GM23338 (cell line): ENCODE measurements around the gene STRN3. TPM values are rescaled to one million over a fixed set of nuclear protein-coding genes. Genes with fewer than 3 reads are reported as not detected.

ENCODE experiments used
- ATAC-seq: fragments of 200-7000 bp; cut with Tn5 transposase; 3 replicates; pipeline ENCODE4 v1.9.1; 2020
- DNase-seq: peaks from one replicate; pipeline ENCODE4 v3.0.0-alpha.2; 2015; ENCODE audit warnings: low spot score
- H2AFZ ChIP-seq: fragments of 200-600 bp; sonication (generic); 2 replicates; pipeline ENCODE4 v1.8.0; 2016; ENCODE audit warnings: antibody characterized with exemption, mild to moderate bottlenecking, moderate library complexity
- H3F3A ChIP-seq: fragments of 200-600 bp; sonication (generic); replicated peaks from 2 replicates; pipeline ENCODE4 v1.8.0; 2017; ENCODE audit warnings: antibody characterized with exemption, mixed run types, low read depth
- H3K27ac ChIP-seq: fragments of 200-600 bp; sonication (generic); 2 replicates; pipeline ENCODE4 v1.6.1; 2016; ENCODE audit warnings: low read depth
- H3K27me3 ChIP-seq: fragments of 200-600 bp; sonication (generic); 2 replicates; pipeline ENCODE4 v1.8.0; 2016; ENCODE audit warnings: mild to moderate bottlenecking, mixed run types, moderate library complexity; ENCODE audit not compliant: insufficient read depth
- H3K36me3 ChIP-seq: fragments of 200-600 bp; sonication (generic); 2 replicates; pipeline ENCODE4 v1.8.0; 2016; ENCODE audit warnings: mild to moderate bottlenecking; ENCODE audit not compliant: insufficient read depth
- H3K4me1 ChIP-seq: fragments of 200-600 bp; sonication (generic); 2 replicates; pipeline ENCODE4 v1.8.0; 2016; ENCODE audit warnings: mild to moderate bottlenecking, moderate library complexity; ENCODE audit not compliant: insufficient read depth
- H3K4me2 ChIP-seq: fragments of 200-600 bp; sonication (generic); 2 replicates; pipeline ENCODE4 v1.7.1; 2017; ENCODE audit warnings: mixed run types
- H3K4me3 ChIP-seq: fragments of 200-600 bp; sonication (generic); 2 replicates; pipeline ENCODE4 v1.6.1; 2016; ENCODE audit warnings: mixed run types
- H3K79me2 ChIP-seq: fragments of 200-600 bp; sonication (generic); replicated peaks from 2 replicates; pipeline ENCODE4 v1.8.0; 2017; ENCODE audit warnings: mild to moderate bottlenecking; ENCODE audit not compliant: insufficient read depth
- H3K9me2 ChIP-seq: fragments of 200-600 bp; sonication (generic); 2 replicates; pipeline ENCODE4 v1.8.0; 2017; ENCODE audit not compliant: insufficient read depth
- H4K20me1 ChIP-seq: fragments of 200-600 bp; sonication (generic); replicated peaks from 2 replicates; pipeline ENCODE4 v1.8.0; 2017; ENCODE audit warnings: mild to moderate bottlenecking; ENCODE audit not compliant: insufficient read depth
- H3K27ac Mint-ChIP-seq: 2 replicates; pipeline ENCODE4 v1.8.0; 2020; ENCODE audit warnings: inconsistent platforms, mild to moderate bottlenecking, moderate library complexity, mixed read lengths
- H3K27me3 Mint-ChIP-seq: 3 replicates; pipeline ENCODE4 v1.8.0; 2022; ENCODE audit warnings: low read depth, mild to moderate bottlenecking, moderate library complexity, mixed read lengths, inconsistent platforms; ENCODE audit not compliant: insufficient read depth, poor library complexity
- H3K36me3 Mint-ChIP-seq: 3 replicates; pipeline ENCODE4 v1.8.0; 2021; ENCODE audit warnings: low read depth, mild to moderate bottlenecking, inconsistent platforms, moderate library complexity, mixed read lengths
- H3K4me1 Mint-ChIP-seq: 3 replicates; pipeline ENCODE4 v1.8.0; 2020; ENCODE audit warnings: mild to moderate bottlenecking, inconsistent platforms, mixed read lengths
- H3K4me3 Mint-ChIP-seq: 3 replicates; pipeline ENCODE4 v1.8.0; 2021; ENCODE audit warnings: moderate library complexity, mild to moderate bottlenecking, inconsistent platforms, mixed read lengths
- H3K9me3 Mint-ChIP-seq: 3 replicates; pipeline ENCODE4 v1.8.0; 2020; ENCODE audit warnings: moderate library complexity, mild to moderate bottlenecking, inconsistent platforms, mixed read lengths
- CREB1 ChIP-seq: fragments of 250-450 bp; sonication (Bioruptor Pico); IDR thresholded peaks from 2 replicates; pipeline ENCODE4 v1.5.0; 2020; ENCODE audit warnings: low read depth, mild to moderate bottlenecking, moderate library complexity
- CTCF ChIP-seq, 2 experiments: fragments of 200-600 bp in 1 of 2; sonication (generic) in 1 of 2; conservative IDR thresholded peaks; 2 replicates each; pipeline versions ENCODE4 v1.5.1 to v1.6.1; 2016 to 2017; ENCODE audit warnings: antibody characterized with exemption in 2 of 2, low read depth in 2 of 2, mild to moderate bottlenecking in 2 of 2, moderate library complexity in 1 of 2
- EZH2phosphoT487 ChIP-seq: fragments of 200-600 bp; sonication (generic); IDR thresholded peaks from one replicate; pipeline ENCODE4 v1.8.1; 2018; ENCODE audit warnings: antibody characterized with exemption; ENCODE audit not compliant: unreplicated experiment
- JUNB ChIP-seq: IDR thresholded peaks from one replicate; pipeline ENCODE4 v1.6.1; 2016; ENCODE audit warnings: antibody characterized with exemption; ENCODE audit not compliant: unreplicated experiment
- NANOG ChIP-seq: IDR thresholded peaks from 2 replicates; pipeline ENCODE4 v1.6.1; 2016; ENCODE audit warnings: antibody characterized with exemption, borderline replicate concordance
- POLR2AphosphoS5 ChIP-seq: IDR thresholded peaks from 2 replicates; pipeline ENCODE4 v1.6.1; 2016; ENCODE audit warnings: antibody characterized with exemption, low read depth
- REST ChIP-seq: IDR thresholded peaks from one replicate; pipeline ENCODE4 v1.6.1; 2018; ENCODE audit warnings: antibody characterized with exemption; ENCODE audit not compliant: unreplicated experiment
- STAT1 ChIP-seq: IDR thresholded peaks from one replicate; pipeline ENCODE4 v1.6.1; 2016; ENCODE audit warnings: antibody characterized with exemption; ENCODE audit not compliant: unreplicated experiment
- ZNF331 ChIP-seq: fragments of 250-450 bp; sonication (Bioruptor Pico); IDR thresholded peaks from 2 replicates; pipeline ENCODE4 v1.5.0; 2020; ENCODE audit warnings: low read depth, mild to moderate bottlenecking, moderate library complexity
- polyA plus RNA-seq: library from polyadenylated mRNA; unstranded; fragments of >200 nt; fragmentation: Nextera tagmentation; extraction: Ambion mirVana; gene quantifications from 2 replicates; pipeline ENCODE4 v1.2.1, GENCODE V29; 2016
- total RNA-seq: library from RNA; depleted of rRNA; stranded (reverse); fragments of >200 nt; shearing (Covaris generic); gene quantifications from 2 replicates; pipeline ENCODE4 v1.2.3, GENCODE V29; 2014
- TF ChIP-seq, protein P1 (sequence below): fragments of 250-450 bp; sonication (Bioruptor Pico); IDR thresholded peaks from 2 replicates; pipeline ENCODE4 v1.5.0; 2020; ENCODE audit warnings: mild to moderate bottlenecking, moderate library complexity

STRN3 gene
- total and polyA plus RNA-seq, 2 experiments from 2014 or later: 35.0 to 40.6 TPM

DNA sequence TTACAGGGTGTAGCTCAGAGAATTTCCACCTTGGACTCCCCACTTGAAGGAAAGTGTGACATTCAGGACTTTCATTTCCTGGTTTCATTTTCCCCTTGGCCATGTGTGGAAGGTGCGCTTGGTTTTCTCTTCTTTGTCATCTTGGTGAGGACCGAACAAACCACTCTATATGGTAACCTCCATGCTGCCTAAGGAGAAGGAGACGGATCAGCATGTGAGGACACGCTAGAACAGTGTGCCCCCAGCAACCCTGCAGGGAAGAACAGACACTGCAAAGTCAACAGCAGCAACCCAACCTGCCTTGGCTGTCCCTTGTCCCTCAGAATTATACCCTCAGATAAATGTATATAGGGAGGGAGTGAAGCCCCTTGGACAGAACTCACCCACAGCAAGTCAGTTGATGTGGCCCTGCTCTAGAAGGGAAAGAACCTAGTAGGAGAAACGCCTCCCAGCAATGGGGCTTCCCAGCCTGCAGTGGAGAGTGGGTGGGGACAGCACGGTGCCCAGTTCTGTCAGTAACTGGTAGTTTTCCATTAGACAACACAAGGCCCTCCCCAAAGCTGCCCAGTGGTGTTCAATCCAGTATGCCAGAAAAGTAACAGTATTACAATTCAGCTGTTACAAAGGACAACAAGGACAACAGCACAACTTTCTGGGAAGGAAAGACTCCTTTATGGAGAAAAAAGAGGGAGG is 170.7 kb downstream of the STRN3 start:
- Histone ChIP-seq H4K20me1 (no peaks in the 10 kb centered on the region), H2AFZ (no peak overlapping the region), H3K27me3 (no peaks in the 10 kb centered on the region), H3K9me2 (peaks cover 7% of the 10 kb centered on the region; the same call in 1 of the 2 replicates), H3K36me3 (no peaks in the 10 kb centered on the region), H3K79me2 (no peaks in the 10 kb centered on the region), H3K4me3 (no peak overlapping the region), H3F3A (no peaks in the 10 kb centered on the region), H3K27ac (no peak overlapping the region), H3K4me1 (no peaks in the 10 kb centered on the region), H3K4me2 (no peak overlapping the region)
- Mint-ChIP-seq H3K27me3 (peaks cover 3% of the 10 kb centered on the region), H3K27ac (no peak overlapping the region), H3K4me3 (no peak overlapping the region), H3K4me1 (no peaks in the 10 kb centered on the region), H3K9me3 (no peaks in the 10 kb centered on the region), H3K36me3 (no peaks in the 10 kb centered on the region)
- no peak for TF ChIP-seq STAT1
- TF ChIP-seq EZH2phosphoT487: no peak
- no peak for TF ChIP-seq CREB1 (CRISPR knock-in tag)
- no peak for TF ChIP-seq REST
- no peak for TF ChIP-seq POLR2AphosphoS5
- no peak for TF ChIP-seq JUNB
- TF ChIP-seq NANOG: no peak
- no peak for TF ChIP-seq ZNF331 (CRISPR knock-in tag)
- TF ChIP-seq, protein P1, sequence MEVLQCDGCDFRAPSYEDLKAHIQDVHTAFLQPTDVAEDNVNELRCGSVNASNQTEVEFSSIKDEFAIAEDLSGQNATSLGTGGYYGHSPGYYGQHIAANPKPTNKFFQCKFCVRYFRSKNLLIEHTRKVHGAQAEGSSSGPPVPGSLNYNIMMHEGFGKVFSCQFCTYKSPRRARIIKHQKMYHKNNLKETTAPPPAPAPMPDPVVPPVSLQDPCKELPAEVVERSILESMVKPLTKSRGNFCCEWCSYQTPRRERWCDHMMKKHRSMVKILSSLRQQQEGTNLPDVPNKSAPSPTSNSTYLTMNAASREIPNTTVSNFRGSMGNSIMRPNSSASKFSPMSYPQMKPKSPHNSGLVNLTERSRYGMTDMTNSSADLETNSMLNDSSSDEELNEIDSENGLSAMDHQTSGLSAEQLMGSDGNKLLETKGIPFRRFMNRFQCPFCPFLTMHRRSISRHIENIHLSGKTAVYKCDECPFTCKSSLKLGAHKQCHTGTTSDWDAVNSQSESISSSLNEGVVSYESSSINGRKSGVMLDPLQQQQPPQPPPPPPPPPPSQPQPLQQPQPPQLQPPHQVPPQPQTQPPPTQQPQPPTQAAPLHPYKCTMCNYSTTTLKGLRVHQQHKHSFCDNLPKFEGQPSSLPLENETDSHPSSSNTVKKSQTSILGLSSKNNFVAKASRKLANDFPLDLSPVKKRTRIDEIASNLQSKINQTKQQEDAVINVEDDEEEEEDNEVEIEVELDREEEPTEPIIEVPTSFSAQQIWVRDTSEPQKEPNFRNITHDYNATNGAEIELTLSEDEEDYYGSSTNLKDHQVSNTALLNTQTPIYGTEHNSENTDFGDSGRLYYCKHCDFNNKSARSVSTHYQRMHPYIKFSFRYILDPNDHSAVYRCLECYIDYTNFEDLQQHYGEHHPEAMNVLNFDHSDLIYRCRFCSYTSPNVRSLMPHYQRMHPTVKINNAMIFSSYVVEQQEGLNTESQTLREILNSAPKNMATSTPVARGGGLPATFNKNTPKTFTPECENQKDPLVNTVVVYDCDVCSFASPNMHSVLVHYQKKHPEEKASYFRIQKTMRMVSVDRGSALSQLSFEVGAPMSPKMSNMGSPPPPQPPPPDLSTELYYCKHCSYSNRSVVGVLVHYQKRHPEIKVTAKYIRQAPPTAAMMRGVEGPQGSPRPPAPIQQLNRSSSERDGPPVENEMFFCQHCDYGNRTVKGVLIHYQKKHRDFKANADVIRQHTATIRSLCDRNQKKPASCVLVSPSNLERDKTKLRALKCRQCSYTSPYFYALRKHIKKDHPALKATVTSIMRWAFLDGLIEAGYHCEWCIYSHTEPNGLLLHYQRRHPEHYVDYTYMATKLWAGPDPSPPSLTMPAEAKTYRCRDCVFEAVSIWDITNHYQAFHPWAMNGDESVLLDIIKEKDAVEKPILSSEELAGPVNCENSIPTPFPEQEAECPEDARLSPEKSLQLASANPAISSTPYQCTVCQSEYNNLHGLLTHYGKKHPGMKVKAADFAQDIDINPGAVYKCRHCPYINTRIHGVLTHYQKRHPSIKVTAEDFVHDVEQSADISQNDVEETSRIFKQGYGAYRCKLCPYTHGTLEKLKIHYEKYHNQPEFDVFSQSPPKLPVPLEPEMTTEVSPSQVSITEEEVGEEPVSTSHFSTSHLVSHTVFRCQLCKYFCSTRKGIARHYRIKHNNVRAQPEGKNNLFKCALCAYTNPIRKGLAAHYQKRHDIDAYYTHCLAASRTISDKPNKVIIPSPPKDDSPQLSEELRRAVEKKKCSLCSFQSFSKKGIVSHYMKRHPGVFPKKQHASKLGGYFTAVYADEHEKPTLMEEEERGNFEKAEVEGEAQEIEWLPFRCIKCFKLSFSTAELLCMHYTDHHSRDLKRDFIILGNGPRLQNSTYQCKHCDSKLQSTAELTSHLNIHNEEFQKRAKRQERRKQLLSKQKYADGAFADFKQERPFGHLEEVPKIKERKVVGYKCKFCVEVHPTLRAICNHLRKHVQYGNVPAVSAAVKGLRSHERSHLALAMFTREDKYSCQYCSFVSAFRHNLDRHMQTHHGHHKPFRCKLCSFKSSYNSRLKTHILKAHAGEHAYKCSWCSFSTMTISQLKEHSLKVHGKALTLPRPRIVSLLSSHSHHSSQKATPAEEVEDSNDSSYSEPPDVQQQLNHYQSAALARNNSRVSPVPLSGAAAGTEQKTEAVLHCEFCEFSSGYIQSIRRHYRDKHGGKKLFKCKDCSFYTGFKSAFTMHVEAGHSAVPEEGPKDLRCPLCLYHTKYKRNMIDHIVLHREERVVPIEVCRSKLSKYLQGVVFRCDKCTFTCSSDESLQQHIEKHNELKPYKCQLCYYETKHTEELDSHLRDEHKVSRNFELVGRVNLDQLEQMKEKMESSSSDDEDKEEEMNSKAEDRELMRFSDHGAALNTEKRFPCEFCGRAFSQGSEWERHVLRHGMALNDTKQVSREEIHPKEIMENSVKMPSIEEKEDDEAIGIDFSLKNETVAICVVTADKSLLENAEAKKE: no peak
- TF ChIP-seq CTCF (conservative IDR thresholded peaks at IDR 0.05; ENCODE audit: low read depth in 2 of 2): no peak
- DNase-seq (no peak), ATAC-seq (no peak)
